ENCODE data around the gene PAN3.

Gene PAN3

GRCh38 chr13:28250542-28250941, 112.2 kb downstream of the PAN3 start:
- TF ChIP-seq GABPA (IDR thresholded peaks at IDR 0.05; ENCODE audit: low read depth) (no peak), SPI1 (IDR thresholded peaks at IDR 0.05; ENCODE audit: borderline replicate concordance, low read depth) (no peak), CTCF (IDR thresholded peaks at IDR 0.05; ENCODE audit: insufficient read depth, low read length) (no peak), REST (IDR thresholded peaks at IDR 0.05; ENCODE audit: insufficient replicate concordance, low read depth) (no peak), POLR2AphosphoS5 (IDR thresholded peaks at IDR 0.05; ENCODE audit: low read depth) (no peak)
- Histone ChIP-seq H3K27ac (replicated peaks) (no peak overlapping the region), H3K27me3 (ENCODE audit: insufficient read depth, poor library complexity, severe bottlenecking) (no peaks in the 10 kb centered on the region), H3K4me3 (replicated peaks; ENCODE audit: insufficient read depth, low read length) (no peak overlapping the region)
- no peak for DNase-seq (ENCODE audit: low read depth in 1 of 2, low spot score in 1 of 2)

GRCh38 chr13:28251466-28251865, 113.1 kb downstream of the PAN3 start:
- Histone ChIP-seq H3K4me3 (replicated peaks; ENCODE audit: insufficient read depth, low read length) (no peak overlapping the region), H3K27me3 (ENCODE audit: insufficient read depth, poor library complexity, severe bottlenecking) (no peaks in the 10 kb centered on the region), H3K27ac (replicated peaks) (0 out of 2 replicates have a peak overlapping the region, but pooled peaks have one; percentile 29)
- TF ChIP-seq CTCF (IDR thresholded peaks at IDR 0.05; ENCODE audit: insufficient read depth, low read length) = no peak
- TF ChIP-seq SPI1 (IDR thresholded peaks at IDR 0.05; ENCODE audit: borderline replicate concordance, low read depth) = peak; percentile 70; the same call in 1 of the 2 replicates
- peak in 1 of 2 experiments; percentile 35 for DNase-seq (ENCODE audit: low read depth in 1 of 2, low spot score in 1 of 2)

GRCh38 chr13:28252547-28252946, 114.2 kb downstream of the PAN3 start:
- no peaks in the 10 kb centered on the region for H3K27me3 ChIP-seq (ENCODE audit: insufficient read depth, poor library complexity, severe bottlenecking)
- no peak overlapping the region for H3K27ac ChIP-seq (replicated peaks)
- no peak overlapping the region for H3K4me3 ChIP-seq (replicated peaks; ENCODE audit: insufficient read depth, low read length)
- TF ChIP-seq CTCF (IDR thresholded peaks at IDR 0.05; ENCODE audit: insufficient read depth, low read length) (no peak), GABPA (IDR thresholded peaks at IDR 0.05; ENCODE audit: low read depth) (no peak), POLR2AphosphoS5 (IDR thresholded peaks at IDR 0.05; ENCODE audit: low read depth) (no peak), SPI1 (IDR thresholded peaks at IDR 0.05; ENCODE audit: borderline replicate concordance, low read depth) (no peak), REST (IDR thresholded peaks at IDR 0.05; ENCODE audit: insufficient replicate concordance, low read depth) (no peak)
- DNase-seq (ENCODE audit: low read depth in 1 of 2, low spot score in 1 of 2) = no peak

GRCh38 chr13:28257305-28257704, 119.0 kb downstream of the PAN3 start:
- Histone ChIP-seq H3K4me3 (replicated peaks; ENCODE audit: insufficient read depth, low read length) (no peak overlapping the region), H3K27me3 (ENCODE audit: insufficient read depth, poor library complexity, severe bottlenecking) (no peaks in the 10 kb centered on the region), H3K27ac (replicated peaks) (no peak overlapping the region)
- no peak for TF ChIP-seq POLR2AphosphoS5 (IDR thresholded peaks at IDR 0.05; ENCODE audit: low read depth)
- no peak for TF ChIP-seq GABPA (IDR thresholded peaks at IDR 0.05; ENCODE audit: low read depth)
- DNase-seq (ENCODE audit: low read depth in 1 of 2, low spot score in 1 of 2) = no peak
